WERI-Rb-1 (cell line): ENCODE data around the gene EPB42.

Source experiments
- DNase-seq: peaks from one replicate; pipeline ENCODE4 v3.0.0-alpha.2; 2020
- H3K27ac ChIP-seq: fragments of 250-450 bp; sonication (Bioruptor Pico); 2 replicates; pipeline ENCODE4 v1.5.1; 2020; ENCODE audit warnings: mild to moderate bottlenecking, moderate library complexity
- H3K27me3 ChIP-seq: fragments of 250-450 bp; sonication (Bioruptor Pico); 2 replicates; pipeline ENCODE4 v1.5.1; 2021; ENCODE audit warnings: mild to moderate bottlenecking, low read depth, moderate library complexity; ENCODE audit not compliant: insufficient read depth, severe bottlenecking
- H3K36me3 ChIP-seq: fragments of 250-450 bp; sonication (Bioruptor Pico); 2 replicates; pipeline ENCODE4 v1.5.1; 2020; ENCODE audit warnings: mild to moderate bottlenecking, moderate library complexity
- H3K4me3 ChIP-seq: 2 replicates; pipeline ENCODE4 v1.5.1; 2011; ENCODE audit warnings: low read depth, mild to moderate bottlenecking, control low read depth, low read length
- H3K9me3 ChIP-seq: fragments of 250-450 bp; sonication (Bioruptor Pico); 2 replicates; pipeline ENCODE4 v1.5.1; 2021; ENCODE audit warnings: mild to moderate bottlenecking, moderate library complexity; ENCODE audit not compliant: severe bottlenecking
- TF ChIP-seq, protein P1 (sequence below): IDR thresholded peaks from 2 replicates; pipeline ENCODE4 v1.5.1; 2011; ENCODE audit warnings: low read depth, mild to moderate bottlenecking, control low read depth, inconsistent platforms, low read length

Gene EPB42

DNA sequence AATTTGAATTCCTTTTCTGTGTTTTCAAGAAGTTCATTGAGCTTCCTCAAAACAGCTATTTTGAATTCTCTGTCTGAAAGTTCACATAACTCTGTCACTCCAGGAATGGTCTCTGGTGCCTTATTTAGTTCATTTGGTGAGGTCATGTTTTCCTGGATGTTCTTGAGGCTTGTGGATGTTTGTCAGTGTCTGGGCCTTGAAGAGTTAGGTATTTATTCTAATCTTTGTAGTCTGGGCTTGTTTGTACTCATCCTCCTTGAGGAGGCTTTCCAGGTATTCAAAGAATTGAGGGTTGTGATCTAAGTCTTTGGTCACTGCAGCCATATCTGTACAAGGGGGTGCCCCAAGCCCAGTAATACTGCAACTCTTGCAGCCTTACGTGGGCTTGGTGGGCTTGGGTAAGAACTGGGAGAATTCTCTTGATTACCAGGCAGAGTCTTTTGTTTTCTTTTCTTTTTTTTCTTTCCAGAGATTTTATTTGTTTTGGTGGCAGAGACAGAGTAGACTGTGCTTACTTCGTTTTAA, 55.0 kb downstream of the EPB42 start:
- DNase-seq, result no peak
- H3K27ac ChIP-seq, result no peak overlapping the region
- H3K36me3 ChIP-seq, result peaks cover 21% of the 10 kb centered on the region
- H3K4me3 ChIP-seq, result no peak overlapping the region
- H3K9me3 ChIP-seq, result no peaks in the 10 kb centered on the region
- no peaks in the 10 kb centered on the region for H3K27me3 ChIP-seq
- TF ChIP-seq, protein P1, sequence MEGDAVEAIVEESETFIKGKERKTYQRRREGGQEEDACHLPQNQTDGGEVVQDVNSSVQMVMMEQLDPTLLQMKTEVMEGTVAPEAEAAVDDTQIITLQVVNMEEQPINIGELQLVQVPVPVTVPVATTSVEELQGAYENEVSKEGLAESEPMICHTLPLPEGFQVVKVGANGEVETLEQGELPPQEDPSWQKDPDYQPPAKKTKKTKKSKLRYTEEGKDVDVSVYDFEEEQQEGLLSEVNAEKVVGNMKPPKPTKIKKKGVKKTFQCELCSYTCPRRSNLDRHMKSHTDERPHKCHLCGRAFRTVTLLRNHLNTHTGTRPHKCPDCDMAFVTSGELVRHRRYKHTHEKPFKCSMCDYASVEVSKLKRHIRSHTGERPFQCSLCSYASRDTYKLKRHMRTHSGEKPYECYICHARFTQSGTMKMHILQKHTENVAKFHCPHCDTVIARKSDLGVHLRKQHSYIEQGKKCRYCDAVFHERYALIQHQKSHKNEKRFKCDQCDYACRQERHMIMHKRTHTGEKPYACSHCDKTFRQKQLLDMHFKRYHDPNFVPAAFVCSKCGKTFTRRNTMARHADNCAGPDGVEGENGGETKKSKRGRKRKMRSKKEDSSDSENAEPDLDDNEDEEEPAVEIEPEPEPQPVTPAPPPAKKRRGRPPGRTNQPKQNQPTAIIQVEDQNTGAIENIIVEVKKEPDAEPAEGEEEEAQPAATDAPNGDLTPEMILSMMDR, result no peak

DNA sequence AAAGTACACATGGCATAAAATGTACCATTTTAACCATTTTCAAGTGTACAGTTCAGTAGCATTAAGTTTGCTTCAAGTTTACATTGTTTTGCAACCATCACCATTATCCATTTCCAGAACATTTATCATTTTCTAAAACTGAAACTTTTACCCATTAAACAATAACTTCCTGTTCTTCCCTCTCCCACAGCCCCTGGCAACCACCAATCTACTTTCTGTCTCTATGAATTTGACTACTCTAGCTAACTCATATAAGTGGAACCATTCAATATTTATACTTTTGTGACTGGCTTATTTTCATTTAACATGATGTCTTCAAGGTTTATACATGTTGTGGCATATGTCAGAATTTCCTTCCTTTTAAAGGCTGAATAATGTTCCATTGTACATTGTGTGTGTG, 67.5 kb downstream of the EPB42 start:
- no peak overlapping the region for H3K27ac ChIP-seq
- no peaks in the 10 kb centered on the region for H3K9me3 ChIP-seq
- DNase-seq, result no peak
- TF ChIP-seq, protein P1, result no peak
- H3K36me3 ChIP-seq, result peaks cover 58% of the 10 kb centered on the region
- H3K27me3 ChIP-seq, result no peaks in the 10 kb centered on the region
- no peak overlapping the region for H3K4me3 ChIP-seq

DNA sequence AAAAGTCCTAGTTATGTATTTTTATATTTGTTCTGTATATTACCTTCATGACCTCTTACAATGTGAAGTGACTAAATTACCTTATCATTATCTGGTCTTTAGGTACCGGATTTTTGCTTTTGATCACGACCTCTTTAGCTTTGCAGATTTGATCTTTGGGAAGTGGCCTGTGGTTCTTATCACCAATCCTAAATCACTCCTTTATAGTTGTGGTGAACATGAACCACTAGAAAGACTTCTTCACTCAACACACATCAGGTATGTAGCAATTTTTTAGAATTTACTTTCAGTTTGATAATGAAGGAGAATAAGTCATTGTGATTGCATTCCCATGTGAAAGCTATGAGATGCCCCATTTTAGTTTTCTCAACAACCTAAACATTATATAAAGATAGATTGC, 69.1 kb downstream of the EPB42 start:
- peaks cover 57% of the 10 kb centered on the region for H3K36me3 ChIP-seq

DNA sequence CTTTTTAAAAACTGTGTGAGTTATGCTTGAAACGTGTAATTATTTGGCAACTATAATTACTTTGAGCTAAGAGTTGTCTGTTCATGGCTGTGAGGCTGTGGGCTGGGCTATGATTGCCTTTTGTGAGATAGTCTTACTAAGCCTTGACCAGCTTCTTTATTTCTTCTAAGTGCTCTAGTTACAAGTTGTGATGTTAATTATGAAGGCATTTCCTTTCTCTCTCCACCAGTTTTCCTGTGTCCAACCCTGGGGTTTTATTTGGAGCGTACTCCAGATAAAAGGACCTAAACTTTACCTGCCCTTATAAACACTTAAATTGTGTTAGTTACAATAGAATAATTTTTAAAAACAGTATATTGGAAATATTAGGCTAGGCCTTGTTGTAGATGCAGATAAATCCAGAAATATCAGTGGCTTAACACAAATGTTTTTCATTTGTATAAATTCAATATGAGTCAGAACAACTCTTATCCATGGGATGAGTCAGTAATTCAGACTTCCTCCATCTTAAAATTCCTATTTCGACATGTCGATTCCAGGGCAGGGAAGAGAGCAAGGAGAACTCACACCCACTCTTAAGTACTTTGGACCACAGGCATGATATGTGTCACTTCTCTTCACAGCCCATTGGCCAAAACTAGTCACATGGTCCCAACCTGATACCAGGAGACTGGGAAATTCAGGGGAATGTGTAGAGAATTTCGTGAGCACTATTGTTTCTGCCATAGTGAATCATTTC, 70.5 kb downstream of the EPB42 start:
- no peak for DNase-seq
- Histone ChIP-seq H3K27ac (no peak overlapping the region), H3K9me3 (no peaks in the 10 kb centered on the region), H3K27me3 (no peaks in the 10 kb centered on the region), H3K36me3 (peaks cover 51% of the 10 kb centered on the region), H3K4me3 (no peak overlapping the region)
- TF ChIP-seq, protein P1, result no peak

More for the DNA sequence above, 69.1 kb downstream of the EPB42 start:
- DNase-seq, result no peak
- H3K9me3 ChIP-seq, result no peaks in the 10 kb centered on the region
- no peaks in the 10 kb centered on the region for H3K27me3 ChIP-seq
- no peak overlapping the region for H3K27ac ChIP-seq
- no peak overlapping the region for H3K4me3 ChIP-seq
- TF ChIP-seq, protein P1, result no peak
